IMR-90 (cell line): ENCODE data around the gene UBE3B. TPM values are rescaled to one million over a fixed set of nuclear protein-coding genes. Genes with fewer than 3 reads are reported as not detected.

ENCODE experiments used
- ATAC-seq: fragments of 200-7000 bp; cut with Tn5 transposase; 2 replicates; pipeline ENCODE4 v1.9.1; 2020; ENCODE audit warnings: low read depth, mild to moderate bottlenecking, moderate library complexity
- BruUV-seq: library from RNA; stranded (reverse); fragments of 400-500 nt; replicated peaks from 2 replicates; lab custom pipeline; 2021; lab: Mats Ljungman, UMichigan
- CTCF ChIA-PET: fragments of 300-600 bp; formaldehyde crosslinking; extraction: SDS; loops from one replicate; lab custom pipeline; 2021; ENCODE audit warnings: antibody characterized with exemption; lab: Yijun Ruan, JAX
- POLR2A ChIA-PET: fragments of 300-600 bp; sonication (Branson Sonifier 250); formaldehyde crosslinking; loops from one replicate; lab custom pipeline; 2022; ENCODE audit warnings: antibody characterized with exemption; ENCODE audit not compliant: unreplicated experiment; lab: Charles Lee
- DNase-seq: peaks from one replicate; pipeline ENCODE4 v3.0.0; 2013
- H2AFZ ChIP-seq: replicated peaks from 2 replicates; pipeline ENCODE3; 2013; ENCODE audit warnings: low read length, mild to moderate bottlenecking; ENCODE audit not compliant: poor library complexity
- H2AK5ac ChIP-seq: 2 replicates; pipeline ENCODE4 v1.6.1; 2013; ENCODE audit warnings: low read depth, low read length, inconsistent platforms
- H2AK9ac ChIP-seq: replicated peaks from 2 replicates; pipeline ENCODE3; 2013; ENCODE audit warnings: mild to moderate bottlenecking, low read depth, low read length, moderate library complexity; ENCODE audit not compliant: poor library complexity
- H2BK120ac ChIP-seq: 2 replicates; pipeline ENCODE4 v1.6.1; 2013; ENCODE audit warnings: low read depth, low read length, inconsistent platforms
- H2BK15ac ChIP-seq: 3 replicates; pipeline ENCODE4 v1.6.1; 2013; ENCODE audit warnings: low read depth, low read length, inconsistent platforms
- H2BK20ac ChIP-seq: 2 replicates; pipeline ENCODE4 v1.6.1; 2013; ENCODE audit warnings: low read depth, mild to moderate bottlenecking, inconsistent platforms, low read length, moderate library complexity
- H2BK5ac ChIP-seq: 2 replicates; pipeline ENCODE4 v1.6.1; 2013; ENCODE audit warnings: mild to moderate bottlenecking, low read depth, low read length, inconsistent platforms; ENCODE audit not compliant: poor library complexity, severe bottlenecking
- H3K14ac ChIP-seq: replicated peaks from 2 replicates; pipeline ENCODE4 v1.6.1; 2013; ENCODE audit warnings: low read depth, low read length, inconsistent platforms
- H3K18ac ChIP-seq: 2 replicates; pipeline ENCODE4 v1.6.1; 2013; ENCODE audit warnings: low read depth, low read length, control low read depth
- H3K23ac ChIP-seq: 2 replicates; pipeline ENCODE4 v1.6.1; 2013; ENCODE audit warnings: low read depth, low read length, inconsistent platforms
- H3K27ac ChIP-seq: 2 replicates; pipeline ENCODE4 v1.5.1; 2013; ENCODE audit warnings: mild to moderate bottlenecking, control low read depth, low read length; ENCODE audit not compliant: insufficient read depth
- H3K27me3 ChIP-seq: 2 replicates; pipeline ENCODE4 v1.6.1; 2013; ENCODE audit warnings: low read length; ENCODE audit not compliant: control insufficient read depth, insufficient read depth
- H3K36me3 ChIP-seq: 2 replicates; pipeline ENCODE4 v1.6.1; 2013; ENCODE audit warnings: low read length, mixed read lengths; ENCODE audit not compliant: control insufficient read depth, insufficient read depth
- H3K4ac ChIP-seq: 2 replicates; pipeline ENCODE4 v1.6.1; 2013; ENCODE audit warnings: low read depth, low read length, inconsistent platforms
- H3K4me1 ChIP-seq: 2 replicates; pipeline ENCODE4 v1.6.1; 2013; ENCODE audit warnings: low read length, mixed read lengths; ENCODE audit not compliant: control insufficient read depth, insufficient read depth
- H3K4me2 ChIP-seq: 2 replicates; pipeline ENCODE4 v1.6.1; 2013; ENCODE audit warnings: low read depth, mild to moderate bottlenecking, control low read depth, low read length, moderate library complexity
- H3K4me3 ChIP-seq: 2 replicates; pipeline ENCODE4 v1.5.1; 2013; ENCODE audit warnings: low read depth, mild to moderate bottlenecking, control low read depth, low read length, moderate library complexity; ENCODE audit not compliant: insufficient read depth
- H3K56ac ChIP-seq: 2 replicates; pipeline ENCODE4 v1.6.1; 2013; ENCODE audit warnings: low read length, inconsistent platforms; ENCODE audit not compliant: insufficient read depth; ENCODE audit errors: extremely low read depth
- H3K79me1 ChIP-seq, 2 experiments: 2 replicates each; pipeline ENCODE4 v1.6.1; 2013; ENCODE audit warnings: low read length in 2 of 2, inconsistent platforms in 1 of 2, low read depth in 1 of 2
- H3K9ac ChIP-seq: 2 replicates; pipeline ENCODE4 v1.6.1; 2013; ENCODE audit warnings: low read depth, low read length, control low read depth
- H3K9me1 ChIP-seq: 2 replicates; pipeline ENCODE4 v1.6.1; 2013; ENCODE audit warnings: low read length, inconsistent platforms; ENCODE audit not compliant: insufficient read depth
- H3K9me3 ChIP-seq: 2 replicates; pipeline ENCODE4 v1.6.1; 2013; ENCODE audit warnings: low read length; ENCODE audit not compliant: control insufficient read depth, insufficient read depth
- H4K20me1 ChIP-seq: 2 replicates; pipeline ENCODE4 v1.6.1; 2013; ENCODE audit warnings: low read length, inconsistent platforms; ENCODE audit not compliant: insufficient read depth
- H4K5ac ChIP-seq: 2 replicates; pipeline ENCODE4 v1.6.1; 2013; ENCODE audit warnings: mild to moderate bottlenecking, low read depth, low read length, control low read depth
- H4K8ac ChIP-seq, 2 experiments: 2 replicates each; pipeline ENCODE4 v1.6.1; 2013; ENCODE audit warnings: low read depth in 2 of 2, low read length in 2 of 2, control low read depth in 1 of 2, inconsistent platforms in 1 of 2
- H4K91ac ChIP-seq: 2 replicates; pipeline ENCODE4 v1.6.1; 2013; ENCODE audit warnings: low read depth, low read length, inconsistent platforms; ENCODE audit not compliant: insufficient read depth
- BHLHE40 ChIP-seq: fragments of 150-350 bp; IDR thresholded peaks from 2 replicates; pipeline ENCODE4 v1.6.1; 2016; ENCODE audit warnings: mild to moderate bottlenecking, low read depth, low read length
- CEBPB ChIP-seq: IDR thresholded peaks from 2 replicates; pipeline ENCODE4 v1.6.1; 2012; ENCODE audit warnings: low read depth, low read length, improper control_type of control experiment
- CHD1 ChIP-seq: IDR thresholded peaks from 2 replicates; pipeline ENCODE4 v1.6.1; 2012; ENCODE audit warnings: low read depth, low read length, improper control_type of control experiment
- FOS ChIP-seq: fragments of 150-350 bp; IDR thresholded peaks from 2 replicates; pipeline ENCODE4 v1.6.1; 2016; ENCODE audit warnings: low read depth, low read length
- MAFK ChIP-seq: IDR thresholded peaks from 2 replicates; pipeline ENCODE4 v1.6.1; 2012; ENCODE audit warnings: low read depth, low read length, improper control_type of control experiment
- MAZ ChIP-seq: IDR thresholded peaks from 2 replicates; pipeline ENCODE4 v1.6.1; 2012; ENCODE audit warnings: low read depth, mild to moderate bottlenecking, low read length, improper control_type of control experiment, moderate library complexity, borderline replicate concordance
- MXI1 ChIP-seq: IDR thresholded peaks from 2 replicates; pipeline ENCODE4 v1.6.1; 2012; ENCODE audit warnings: low read depth, mild to moderate bottlenecking, low read length, moderate library complexity, borderline replicate concordance
- POLR2A ChIP-seq: IDR thresholded peaks from 2 replicates; pipeline ENCODE4 v1.6.1; 2012; ENCODE audit warnings: mild to moderate bottlenecking, low read depth, low read length
- RCOR1 ChIP-seq: IDR thresholded peaks from 2 replicates; pipeline ENCODE4 v1.6.1; 2012; ENCODE audit warnings: mild to moderate bottlenecking, low read length, improper control_type of control experiment; ENCODE audit not compliant: insufficient replicate concordance
- RFX5 ChIP-seq: IDR thresholded peaks from 2 replicates; pipeline ENCODE4 v1.8.0; 2012; ENCODE audit warnings: low read depth, mild to moderate bottlenecking, low read length, moderate library complexity
- WGBS, 2 experiments: methylation state at CpG; one replicate each; pipeline versions ENCODE4 v1.1.5 to v1.1.7; 2013; ENCODE audit warnings: missing lambda C conversion rate in 2 of 2; ENCODE audit not compliant: insufficient read length in 1 of 2; ENCODE audit errors: extremely low coverage in 2 of 2; 5-methylcytosine and 5-hydroxymethylcytosine counted together
- dilution Hi-C: fragments of 300-500 bp; cut with HindIII; formaldehyde crosslinking; loops from one replicate; pipeline ENCODE4 v1.14.3; 2018; ENCODE audit warnings: low sequenced_read_pairs; ENCODE audit not compliant: unreplicated experiment
- in situ Hi-C: fragments of 300-500 bp; cut with MboI; formaldehyde crosslinking; loops from 3 replicates; pipeline ENCODE4 v1.14.3; 2019; ENCODE audit warnings: low sequenced_read_pairs, inconsistent platforms, mixed read lengths
- intact Hi-C: fragments of 100-400 bp; cut with micrococcal nuclease; formaldehyde crosslinking; loops from 2 replicates; pipeline ENCODE4 v1.10.0; 2022
- polyA plus RNA-seq, 3 experiments: library from polyadenylated mRNA; depleted of rRNA; stranded (reverse); fragments of >200 nt; gene quantifications; 2 replicates each; pipeline ENCODE4 v1.2.3, GENCODE V29; 2012; ENCODE audit warnings: low replicate concordance in 1 of 3
- total RNA-seq: library from RNA; depleted of rRNA; stranded (reverse); fragments of >200 nt; gene quantifications from 2 replicates; pipeline ENCODE4 v1.2.3, GENCODE V29; 2012
- TF ChIP-seq, protein P1 (sequence below): conservative IDR thresholded peaks from 2 replicates; pipeline ENCODE4 v1.5.1; 2012; ENCODE audit warnings: mild to moderate bottlenecking, low read depth, low read length, improper control_type of control experiment
- TF ChIP-seq, protein P2 (sequence below): fragments of 150-350 bp; IDR thresholded peaks from 2 replicates; pipeline ENCODE4 v1.6.1; 2016; ENCODE audit warnings: low read depth, mild to moderate bottlenecking, low read length, moderate library complexity, borderline replicate concordance

Gene UBE3B
- total and polyA plus RNA-seq, 2 of the 4 experiments (the other 2 are of a cell fraction) = 18.8 to 24.9 TPM

DNA sequence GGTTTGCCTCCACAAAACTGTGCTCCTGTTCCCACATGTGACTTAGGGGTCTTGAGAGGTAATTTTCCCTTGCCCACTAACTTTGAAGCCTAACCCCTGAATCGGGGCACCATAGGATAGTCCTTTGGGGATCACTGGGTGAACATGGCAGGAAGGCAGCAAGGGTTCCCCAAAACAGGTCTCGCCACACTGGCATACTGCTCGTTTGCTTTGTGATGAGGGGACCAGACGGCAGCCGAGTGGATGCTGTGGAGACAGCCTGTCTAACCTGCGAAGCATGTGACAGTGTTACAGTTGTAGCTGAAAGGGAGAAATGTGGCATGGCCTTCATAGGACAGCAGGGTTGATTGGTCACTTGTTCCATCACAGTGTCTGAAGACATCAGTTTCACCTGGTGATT is 42.4 kb downstream of the UBE3B start:
- Histone ChIP-seq H3K27ac (peak overlapping the region; percentile 47), H4K8ac (peak overlapping the region; percentile 31 to 79; a peak in 3 of 4 replicates), H2AK5ac (peak overlapping the region; percentile 94), H2BK20ac (peak overlapping the region; percentile 71; the same call in 1 of the 2 replicates), H3K36me3 (peaks cover 62% of the 10 kb centered on the region), H2AFZ (no peak overlapping the region), H3K56ac (peak overlapping the region; percentile 19; the same call in 1 of the 2 replicates), H2BK5ac (peak overlapping the region; percentile 68), H3K9ac (no peak overlapping the region), H3K4me2 (no peak overlapping the region), H3K18ac (peak overlapping the region; percentile 46; the same call in 1 of the 2 replicates), H2AK9ac (peak overlapping the region; percentile 3), H3K27me3 (no peaks in the 10 kb centered on the region), H4K5ac (no peak overlapping the region), H4K20me1 (no peaks in the 10 kb centered on the region), H4K91ac (peak overlapping the region; percentile 89), H2BK15ac (peak overlapping the region; percentile 26; the same call in 1 of the 3 replicates), H3K4ac (peak overlapping the region; percentile 96), H3K4me1 (peaks cover 7% of the 10 kb centered on the region), H2BK120ac (peak overlapping the region; percentile 88), H3K14ac (peak overlapping the region; percentile 88; the same call in 1 of the 2 replicates), H3K4me3 (no peak overlapping the region), H3K23ac (peak overlapping the region; percentile 77), H3K9me3 (no peaks in the 10 kb centered on the region), H3K9me1 (peaks cover 3% of the 10 kb centered on the region), H3K79me1 (no peaks in the 10 kb centered on the region)
- BruUV-seq = no TSS peak
- WGBS, 2 experiments = 97% methylated on average over 4 of the region's 6 CpGs; no CpG with 5 or more reads in 1 of the 2 experiments
- DNase-seq = no peak
- intact Hi-C loops (loop anchor here (2.0 kb wide), 1 partner anchor 325 kb away; no protein-coding TSS in a partner anchor), dilution Hi-C loops (no loop called here), in situ Hi-C loops (loop anchor here (5.0 kb wide), 1 partner anchor 253 kb away; no protein-coding TSS in a partner anchor)
- POLR2A ChIA-PET = no interaction called here
- CTCF ChIA-PET = interaction anchor here (0.6 to 1.5 kb wide), 6 partner anchors 10 to 1184 kb away, joined by 3 to 7 read pairs (median 5); partner anchors contain the start of gene MVK
- TF ChIP-seq, protein P1, sequence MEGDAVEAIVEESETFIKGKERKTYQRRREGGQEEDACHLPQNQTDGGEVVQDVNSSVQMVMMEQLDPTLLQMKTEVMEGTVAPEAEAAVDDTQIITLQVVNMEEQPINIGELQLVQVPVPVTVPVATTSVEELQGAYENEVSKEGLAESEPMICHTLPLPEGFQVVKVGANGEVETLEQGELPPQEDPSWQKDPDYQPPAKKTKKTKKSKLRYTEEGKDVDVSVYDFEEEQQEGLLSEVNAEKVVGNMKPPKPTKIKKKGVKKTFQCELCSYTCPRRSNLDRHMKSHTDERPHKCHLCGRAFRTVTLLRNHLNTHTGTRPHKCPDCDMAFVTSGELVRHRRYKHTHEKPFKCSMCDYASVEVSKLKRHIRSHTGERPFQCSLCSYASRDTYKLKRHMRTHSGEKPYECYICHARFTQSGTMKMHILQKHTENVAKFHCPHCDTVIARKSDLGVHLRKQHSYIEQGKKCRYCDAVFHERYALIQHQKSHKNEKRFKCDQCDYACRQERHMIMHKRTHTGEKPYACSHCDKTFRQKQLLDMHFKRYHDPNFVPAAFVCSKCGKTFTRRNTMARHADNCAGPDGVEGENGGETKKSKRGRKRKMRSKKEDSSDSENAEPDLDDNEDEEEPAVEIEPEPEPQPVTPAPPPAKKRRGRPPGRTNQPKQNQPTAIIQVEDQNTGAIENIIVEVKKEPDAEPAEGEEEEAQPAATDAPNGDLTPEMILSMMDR = no peak
- TF ChIP-seq CHD1 (no peak), MXI1 (no peak), POLR2A (no peak), MAZ (no peak), CEBPB (no peak), MAFK (no peak), FOS (no peak), RCOR1 (no peak), RFX5 (no peak), BHLHE40 (no peak)
- TF ChIP-seq, protein P2, sequence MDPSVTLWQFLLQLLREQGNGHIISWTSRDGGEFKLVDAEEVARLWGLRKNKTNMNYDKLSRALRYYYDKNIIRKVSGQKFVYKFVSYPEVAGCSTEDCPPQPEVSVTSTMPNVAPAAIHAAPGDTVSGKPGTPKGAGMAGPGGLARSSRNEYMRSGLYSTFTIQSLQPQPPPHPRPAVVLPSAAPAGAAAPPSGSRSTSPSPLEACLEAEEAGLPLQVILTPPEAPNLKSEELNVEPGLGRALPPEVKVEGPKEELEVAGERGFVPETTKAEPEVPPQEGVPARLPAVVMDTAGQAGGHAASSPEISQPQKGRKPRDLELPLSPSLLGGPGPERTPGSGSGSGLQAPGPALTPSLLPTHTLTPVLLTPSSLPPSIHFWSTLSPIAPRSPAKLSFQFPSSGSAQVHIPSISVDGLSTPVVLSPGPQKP = no peak
- ATAC-seq = no peak
